Activated CD8-positive, alpha-beta memory T cell treated with anti-CD3 and anti-CD28 coated beads, Interleukin-2, amount 50 U/mL, for 4 hours (primary cell): ENCODE data around the gene ARPP19.
"Not testable (repeated sequence)": the region's sequence is repeated elsewhere in the genome, so short reads cannot be mapped to it uniquely, and the experiment has no call there.

Experiments used
- DNase-seq: peaks from one replicate; pipeline ENCODE4 v3.0.0-alpha.2; 2020

ARPP19 gene

GRCh38 chr15:52546031-52546751 is 22.6 kb downstream of the ARPP19 start:
- DNase-seq: no peak

GRCh38 chr15:52540374-52541012 is 28.3 kb downstream of the ARPP19 start:
- DNase-seq: no peak

- no peak for DNase-seq
These were observed 31.4 kb downstream of the ARPP19 start for GRCh38 chr15:52537459-52537858.

GRCh38 chr15:52532427-52532826 is 36.4 kb downstream of the ARPP19 start:
- no peak for DNase-seq

GRCh38 chr15:52529940-52530339 is 38.9 kb downstream of the ARPP19 start:
- DNase-seq: no peak

- DNase-seq: peak; percentile 21
These were observed 39.4 kb downstream of the ARPP19 start for GRCh38 chr15:52529341-52529924.

- peak; percentile 80 for DNase-seq
These were observed 40.1 kb downstream of the ARPP19 start, which contains the start of gene MYO5A for GRCh38 chr15:52528564-52529340. Gene MYO5A, minus strand, starts transcription at chr15:52528880. Its CDS starts 74 bp downstream, at chr15:52528806.

- DNase-seq: peak; percentile 59
These were observed 40.8 kb downstream of the ARPP19 start for GRCh38 chr15:52527911-52528563.

- no peak for DNase-seq
These were observed 41.5 kb downstream of the ARPP19 start for GRCh38 chr15:52527196-52527910.

- no peak for DNase-seq
These were observed 44.4 kb downstream of the ARPP19 start for GRCh38 chr15:52524223-52525136.

GRCh38 chr15:52523647-52524046 is 45.2 kb downstream of the ARPP19 start:
- no peak for DNase-seq

GRCh38 chr15:52523192-52523591 is 45.6 kb downstream of the ARPP19 start:
- no peak for DNase-seq

GRCh38 chr15:52521682-52522081 is 47.1 kb downstream of the ARPP19 start:
- DNase-seq: no peak

- no peak for DNase-seq
These were observed 48.4 kb downstream of the ARPP19 start for GRCh38 chr15:52520421-52520820.

GRCh38 chr15:52518487-52519371 is 50.1 kb downstream of the ARPP19 start:
- no peak for DNase-seq

GRCh38 chr15:52517014-52517413 is 51.8 kb downstream of the ARPP19 start:
- no peak for DNase-seq

GRCh38 chr15:52515343-52515742 is 53.5 kb downstream of the ARPP19 start:
- DNase-seq: no peak

GRCh38 chr15:52514482-52514881 is 54.3 kb downstream of the ARPP19 start:
- no peak for DNase-seq

- DNase-seq: not testable (repeated sequence)
These were observed 56.0 kb downstream of the ARPP19 start for GRCh38 chr15:52512869-52513268.

- no peak for DNase-seq
These were observed 57.7 kb downstream of the ARPP19 start for GRCh38 chr15:52511084-52511483.
